Stimulated activated CD4-positive, alpha-beta T cell treated with anti-CD3 and anti-CD28 coated beads, TNF-alpha, amount 100 ng/mL, for 4 hours (primary cell): Measurements from ENCODE around the gene SLC35F1.

ENCODE experiments used
- DNase-seq, 3 experiments: peaks; one replicate each; pipeline ENCODE4 v3.0.0-alpha.2; 2020; ENCODE audit warnings: low read depth in 3 of 3

Gene SLC35F1

DNA sequence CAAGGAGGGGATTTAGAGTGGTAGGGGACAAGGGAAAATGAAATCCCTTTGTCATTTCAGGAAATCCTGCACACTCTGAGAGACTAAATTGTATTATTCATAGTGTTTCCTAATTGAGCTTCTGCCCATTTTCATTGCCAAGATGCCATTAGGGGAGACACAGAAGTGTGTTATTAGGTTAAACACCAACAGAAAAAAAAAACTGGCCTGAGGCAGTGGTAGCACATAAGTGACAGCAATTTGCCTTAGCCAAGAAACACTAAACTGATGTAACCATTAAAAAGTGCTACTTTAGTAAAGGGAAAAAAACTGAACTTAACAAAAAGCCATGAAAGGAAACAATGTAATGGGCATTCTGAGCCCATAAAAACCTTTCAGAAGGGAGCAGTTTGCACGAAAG lies 370.6 kb downstream of the SLC35F1 start:
- no peak for DNase-seq

DNA sequence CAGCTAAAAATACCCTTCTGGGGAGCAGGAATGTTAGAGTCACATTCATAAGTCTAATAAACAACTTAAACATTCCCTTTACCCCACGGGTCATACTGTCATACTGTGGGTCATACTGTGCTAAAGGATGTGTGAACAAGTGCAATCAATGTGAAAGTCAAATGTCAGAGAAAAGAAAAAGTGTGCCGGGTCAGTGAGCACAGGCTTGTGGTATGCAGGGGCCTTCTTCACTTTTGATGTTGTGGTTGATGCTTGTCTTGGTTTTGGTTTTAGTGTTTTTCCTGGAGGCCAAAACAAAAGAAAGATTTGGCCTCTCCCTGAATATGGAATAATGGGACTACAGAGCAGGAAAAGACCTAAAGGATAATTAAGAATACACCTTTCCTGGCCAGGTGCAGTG lies 373.1 kb downstream of the SLC35F1 start:
- no peak for DNase-seq

DNA sequence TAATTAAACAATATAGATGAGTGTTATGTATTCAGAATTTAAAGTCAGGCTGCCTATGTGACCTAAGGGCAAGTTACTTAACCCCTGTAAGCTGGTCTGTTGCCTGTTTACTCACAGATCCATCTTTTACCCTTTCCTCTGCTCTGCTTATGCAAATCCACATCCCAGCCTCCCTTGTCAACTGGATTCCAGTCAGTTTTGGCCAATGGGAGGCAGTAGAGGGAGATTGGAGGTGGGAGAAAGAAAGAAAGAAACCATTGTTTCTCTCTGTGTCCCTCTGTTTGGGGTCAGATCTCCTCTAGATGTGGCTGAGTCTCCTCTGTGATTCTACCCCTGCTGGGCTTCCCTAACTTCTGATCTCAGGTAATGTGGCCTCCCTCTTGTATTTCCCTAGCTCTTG lies 374.2 kb downstream of the SLC35F1 start:
- no peak for DNase-seq

- DNase-seq, result peak in 1 of 3 experiments; percentile 13
Observed at GRCh38 chr6:118283766-118284165, 376.7 kb downstream of the SLC35F1 start.

- DNase-seq, result no peak
Observed at GRCh38 chr6:118284736-118285360, 377.8 kb downstream of the SLC35F1 start.

DNA sequence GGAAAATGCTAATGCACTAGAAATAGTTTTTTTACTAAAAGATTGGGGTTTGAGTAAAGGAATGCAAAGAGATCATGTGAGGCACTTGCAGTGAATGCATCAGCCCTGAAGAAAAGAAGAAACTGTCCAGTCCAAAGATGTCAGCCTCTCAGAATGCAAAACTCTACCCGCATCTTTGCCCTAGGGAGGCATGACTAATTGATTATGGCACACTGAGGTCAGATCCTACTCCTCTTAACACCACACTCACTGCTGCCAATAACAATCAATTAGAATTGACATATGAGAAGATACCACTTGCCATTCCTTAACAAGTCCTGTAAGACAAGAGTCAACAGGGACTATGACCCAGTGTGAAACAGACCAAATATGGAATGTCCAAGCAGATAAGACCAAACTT lies 378.7 kb downstream of the SLC35F1 start:
- no peak for DNase-seq

DNA sequence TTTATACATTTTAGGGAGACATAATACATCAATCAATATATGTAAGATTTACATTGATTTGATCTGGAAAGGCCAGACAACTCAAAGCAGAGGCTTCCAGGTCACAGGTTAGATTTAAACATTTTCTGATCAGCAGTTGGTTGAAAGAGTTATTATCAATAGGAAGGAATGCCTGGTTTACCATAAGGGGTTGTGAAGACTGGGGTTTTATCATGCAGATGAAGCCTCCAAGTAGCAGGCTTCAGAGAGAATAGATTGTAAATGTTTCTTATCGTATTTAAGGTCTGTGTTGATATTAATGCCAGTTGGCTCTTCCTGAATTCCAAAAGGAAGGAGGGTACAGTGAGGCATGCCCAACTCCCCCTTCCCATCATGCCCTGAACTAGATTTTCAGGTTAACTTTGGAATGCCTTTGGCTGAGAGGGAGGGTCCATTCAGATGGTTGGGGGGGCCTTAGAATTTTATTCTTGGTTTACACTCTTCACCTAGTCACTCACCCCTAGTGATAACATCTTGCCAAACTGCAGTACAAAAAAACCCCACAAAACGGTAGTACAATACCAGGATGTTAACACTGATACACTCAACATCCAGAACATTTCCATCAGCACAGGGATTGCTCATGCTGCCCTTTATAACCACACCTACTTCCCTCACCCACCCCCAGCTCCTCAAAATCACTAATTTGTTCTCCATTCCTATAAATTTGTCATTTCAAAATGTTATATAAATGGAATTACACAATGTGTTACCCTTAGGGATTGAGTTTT lies 381.5 kb downstream of the SLC35F1 start:
- DNase-seq, result no peak

DNA sequence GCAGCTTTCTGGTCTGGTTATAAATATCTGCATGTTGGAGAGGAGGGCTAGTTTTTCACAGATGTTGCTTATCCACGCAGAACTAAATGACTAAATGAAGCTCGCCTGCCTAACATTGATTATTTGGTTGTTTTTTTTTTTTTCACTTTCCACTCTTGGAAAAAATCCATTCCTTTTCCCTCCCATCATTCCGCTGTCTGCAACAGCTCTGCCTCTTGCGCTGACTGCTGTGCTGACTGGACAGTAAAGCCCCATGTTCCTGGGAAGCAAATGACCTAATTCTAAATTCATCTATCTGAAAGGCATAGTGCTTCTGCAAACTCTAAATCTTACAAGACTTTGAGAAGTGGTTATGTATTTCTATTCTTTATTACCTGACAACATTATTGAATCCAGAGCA lies 385.5 kb downstream of the SLC35F1 start:
- DNase-seq, result no peak

GRCh38 chr6:118294906-118295305 lies 387.8 kb downstream of the SLC35F1 start:
- no peak for DNase-seq

DNA sequence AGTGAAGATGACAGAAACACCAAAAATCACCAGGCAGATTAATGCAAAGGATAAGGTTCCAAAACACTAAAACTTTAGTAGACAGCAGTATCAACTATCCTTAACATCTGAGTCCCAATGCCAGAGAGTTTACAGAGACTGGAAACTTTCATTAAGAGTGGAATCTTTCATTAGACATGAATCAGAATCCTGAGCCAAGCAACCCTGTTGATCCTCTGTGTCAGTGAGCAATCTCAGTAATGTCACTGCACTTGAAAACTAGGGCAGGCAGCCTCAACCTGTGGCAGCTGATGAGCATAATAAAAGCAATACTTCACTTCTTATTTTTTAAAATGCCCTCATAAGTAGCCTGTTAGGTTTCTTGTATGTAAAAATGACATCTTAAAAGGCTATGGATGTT lies 388.3 kb downstream of the SLC35F1 start:
- no peak for DNase-seq

GRCh38 chr6:118296129-118296901 lies 389.3 kb downstream of the SLC35F1 start:
- DNase-seq, result no peak

DNA sequence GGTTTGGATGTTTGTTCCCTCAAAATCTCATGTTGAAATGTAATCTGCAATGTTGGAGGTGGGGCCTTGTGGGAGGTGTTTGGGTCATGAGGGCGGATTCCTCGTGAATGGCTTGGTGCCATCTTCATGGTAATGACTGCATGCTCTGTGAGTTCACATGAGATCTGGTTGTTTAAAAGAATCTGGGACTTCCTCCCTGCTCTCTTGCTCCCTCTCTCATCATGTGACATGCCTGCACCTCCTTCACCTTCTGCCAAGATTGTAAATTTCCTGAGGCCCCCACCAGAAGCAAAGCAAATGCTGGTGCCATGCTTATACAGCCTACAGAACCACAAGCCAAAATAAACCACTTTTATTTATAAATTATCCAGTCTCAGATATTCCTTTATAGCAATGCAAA lies 390.8 kb downstream of the SLC35F1 start:
- no peak for DNase-seq

DNA sequence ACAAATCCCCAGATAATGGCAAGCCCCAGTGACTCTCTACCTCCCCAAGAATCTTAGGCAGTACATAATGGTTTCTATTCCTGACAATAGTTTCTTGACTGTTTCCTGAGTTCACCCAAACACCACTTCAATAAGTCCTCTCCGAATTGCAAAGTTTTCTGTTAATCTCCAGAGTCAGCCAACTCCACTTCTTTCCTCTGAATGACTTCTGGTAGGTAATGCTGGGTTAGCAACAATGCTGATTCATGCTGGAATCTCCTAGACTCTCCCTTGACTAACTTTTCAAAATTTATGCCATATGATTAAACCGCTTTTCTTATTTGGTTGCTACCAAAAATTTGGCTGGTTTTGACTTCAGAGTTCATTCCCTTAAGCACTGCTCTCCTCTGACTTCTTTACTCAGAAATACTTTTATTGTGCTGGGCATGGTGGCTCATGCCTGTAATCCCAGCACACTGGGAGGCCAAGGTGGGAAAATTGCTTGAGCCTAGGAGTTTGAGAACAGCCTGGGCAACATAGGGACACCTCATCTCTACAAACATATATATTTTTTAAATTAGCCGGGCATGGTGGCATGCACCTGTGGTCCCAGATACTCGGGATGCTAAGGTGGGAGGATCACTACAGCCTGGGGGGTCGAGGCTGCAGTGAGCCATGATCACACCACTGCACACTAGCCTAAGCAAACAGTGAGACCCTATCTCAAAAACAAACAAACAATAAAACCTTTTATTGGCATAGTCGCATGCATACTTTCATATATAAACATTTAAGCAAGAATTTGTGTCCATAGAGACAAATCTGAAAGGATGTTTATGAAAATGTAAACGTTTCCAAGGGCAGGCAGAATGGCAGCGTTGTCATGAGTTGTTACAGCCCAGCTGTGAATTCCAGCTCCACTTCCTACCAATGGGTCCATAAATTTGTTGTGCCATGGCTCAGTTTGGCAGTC lies 391.7 kb downstream of the SLC35F1 start:
- DNase-seq, result no peak

GRCh38 chr6:118299457-118299856 lies 392.4 kb downstream of the SLC35F1 start:
- no peak for DNase-seq

GRCh38 chr6:118304321-118304720 lies 397.3 kb downstream of the SLC35F1 start:
- no peak for DNase-seq

DNA sequence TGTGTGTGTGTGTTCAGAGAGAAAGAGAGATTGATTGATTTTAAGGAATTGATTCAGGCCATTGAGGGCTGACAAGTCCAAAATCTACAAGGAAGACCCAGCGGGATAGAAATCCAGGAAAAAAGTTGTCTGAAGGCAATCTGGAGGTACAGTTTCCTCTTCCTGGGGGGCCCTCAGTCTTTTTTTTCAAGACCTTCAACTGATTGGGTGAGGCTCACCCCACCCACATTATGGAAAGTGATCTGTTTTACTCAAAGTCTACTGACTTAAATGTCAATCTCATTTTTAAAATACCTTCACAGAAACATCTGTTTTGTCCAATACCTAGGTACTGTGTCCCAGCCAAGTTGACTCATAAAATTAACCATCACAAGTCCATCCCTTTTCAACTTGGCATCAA lies 398.0 kb downstream of the SLC35F1 start:
- no peak for DNase-seq

DNA sequence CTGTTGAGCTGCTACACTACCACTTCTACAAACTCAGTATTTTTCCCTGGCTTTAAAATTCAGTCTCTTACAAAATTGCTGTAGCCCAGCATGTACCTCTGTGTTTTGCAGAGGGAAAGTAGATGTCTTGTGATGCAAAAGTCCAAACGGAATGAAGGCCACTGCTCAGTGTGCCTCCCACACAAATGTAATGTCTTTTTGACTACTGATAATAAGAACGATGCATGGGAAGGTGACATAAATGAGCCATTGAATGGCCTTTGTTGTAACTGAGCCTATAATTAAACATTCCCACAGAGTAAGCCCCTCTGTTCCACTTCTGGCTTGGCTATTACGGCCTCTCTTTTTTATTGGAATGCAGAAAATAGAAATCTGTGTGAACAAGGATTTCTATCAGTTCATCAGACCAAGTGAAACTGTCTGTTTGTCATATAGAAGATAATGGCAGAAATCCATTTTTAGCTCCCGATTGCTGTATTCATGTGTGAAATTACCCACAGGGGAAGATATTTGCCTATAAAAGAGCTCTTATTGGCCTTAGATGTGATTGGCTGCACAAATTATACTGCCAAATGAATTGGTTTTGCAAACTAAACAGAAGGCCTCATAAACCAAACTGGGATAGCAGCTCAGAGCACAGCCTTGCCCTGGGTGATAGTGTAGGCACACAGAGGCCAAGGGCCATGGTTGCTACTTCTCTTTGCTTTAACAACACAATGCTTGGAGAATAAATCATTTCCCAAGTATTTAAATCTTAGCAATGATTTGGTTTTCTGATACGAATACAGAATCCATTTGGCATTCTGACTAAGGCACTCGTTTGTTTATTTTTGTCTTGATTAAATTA lies 399.6 kb downstream of the SLC35F1 start:
- DNase-seq, result no peak

- DNase-seq, result no peak
Observed at GRCh38 chr6:118307581-118307980, 400.5 kb downstream of the SLC35F1 start.

DNA sequence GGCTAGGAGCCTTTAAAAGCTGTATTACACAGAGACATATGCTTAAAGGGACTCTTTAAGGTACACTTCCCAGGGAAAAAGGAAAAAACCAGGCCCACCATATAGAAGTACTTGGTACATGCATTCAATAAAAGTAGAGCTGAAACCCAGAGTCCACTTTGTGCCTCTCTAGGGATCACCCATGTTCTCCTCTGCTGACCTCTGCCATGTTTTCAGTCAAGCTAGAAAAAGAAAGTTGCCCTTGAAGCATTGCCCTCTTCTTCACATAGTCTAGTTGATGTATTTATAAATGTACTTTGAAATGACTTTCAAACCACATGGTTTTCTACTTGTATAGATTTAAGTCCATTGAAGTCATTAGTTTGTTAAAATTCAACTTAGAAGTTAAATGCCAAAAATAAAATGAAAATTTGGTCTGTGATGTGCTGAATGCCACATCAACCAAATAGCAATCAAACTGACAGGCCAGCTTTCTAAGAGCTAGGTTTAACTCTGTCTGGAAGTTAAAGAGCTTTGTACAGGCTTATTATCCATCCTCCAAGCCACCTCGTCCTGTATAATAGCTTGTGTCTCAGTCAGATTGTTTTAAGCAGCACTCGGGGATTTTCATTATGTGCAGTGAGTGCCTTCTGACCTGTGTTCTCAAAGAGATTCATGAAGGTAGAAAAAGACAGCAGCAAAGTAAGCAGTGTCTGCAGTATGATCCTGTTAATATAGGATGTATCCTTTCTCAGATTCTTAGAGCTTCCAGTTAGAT lies 402.5 kb downstream of the SLC35F1 start:
- DNase-seq, result no peak

DNA sequence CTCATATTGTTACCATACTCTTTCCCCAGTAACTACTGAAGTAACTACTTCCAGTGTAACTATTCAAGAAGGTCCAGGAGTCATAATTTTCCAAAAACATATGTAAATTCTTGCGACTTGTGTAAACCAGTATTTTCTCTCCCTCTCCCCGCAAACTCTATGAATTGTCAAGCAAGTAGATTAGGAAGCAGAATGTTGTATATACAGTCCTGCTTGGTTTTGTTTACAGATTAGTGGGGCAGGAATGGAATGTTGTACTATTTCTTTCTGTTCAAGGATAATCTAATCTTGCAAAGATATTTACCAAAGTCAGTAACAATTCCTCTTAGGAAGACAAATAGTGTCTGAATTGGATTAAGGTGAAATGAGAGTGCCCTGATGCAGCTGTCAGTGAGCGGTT lies 406.1 kb downstream of the SLC35F1 start:
- no peak for DNase-seq
